HT-29 (cell line): ENCODE measurements around the gene PTGS2. TPM values are rescaled to one million over a fixed set of nuclear protein-coding genes. Genes with fewer than 3 reads are reported as not detected.
A peak's percentile ranks its signal among the peaks of the same experiment; 100 is the strongest.

Source experiments
- DNase-seq: peaks from one replicate; pipeline ENCODE4 v3.0.0-alpha.2; 2015; ENCODE audit warnings: low spot score
- total RNA-seq: library from RNA; depleted of rRNA; stranded (reverse); fragments of >200 nt; shearing (Covaris generic); gene quantifications from 2 replicates; pipeline ENCODE4 v1.2.3, GENCODE V29; 2014; rRNA removed

The PTGS2 gene
- total RNA-seq: 7.9 and 12.9 TPM in 2 replicates

DNA sequence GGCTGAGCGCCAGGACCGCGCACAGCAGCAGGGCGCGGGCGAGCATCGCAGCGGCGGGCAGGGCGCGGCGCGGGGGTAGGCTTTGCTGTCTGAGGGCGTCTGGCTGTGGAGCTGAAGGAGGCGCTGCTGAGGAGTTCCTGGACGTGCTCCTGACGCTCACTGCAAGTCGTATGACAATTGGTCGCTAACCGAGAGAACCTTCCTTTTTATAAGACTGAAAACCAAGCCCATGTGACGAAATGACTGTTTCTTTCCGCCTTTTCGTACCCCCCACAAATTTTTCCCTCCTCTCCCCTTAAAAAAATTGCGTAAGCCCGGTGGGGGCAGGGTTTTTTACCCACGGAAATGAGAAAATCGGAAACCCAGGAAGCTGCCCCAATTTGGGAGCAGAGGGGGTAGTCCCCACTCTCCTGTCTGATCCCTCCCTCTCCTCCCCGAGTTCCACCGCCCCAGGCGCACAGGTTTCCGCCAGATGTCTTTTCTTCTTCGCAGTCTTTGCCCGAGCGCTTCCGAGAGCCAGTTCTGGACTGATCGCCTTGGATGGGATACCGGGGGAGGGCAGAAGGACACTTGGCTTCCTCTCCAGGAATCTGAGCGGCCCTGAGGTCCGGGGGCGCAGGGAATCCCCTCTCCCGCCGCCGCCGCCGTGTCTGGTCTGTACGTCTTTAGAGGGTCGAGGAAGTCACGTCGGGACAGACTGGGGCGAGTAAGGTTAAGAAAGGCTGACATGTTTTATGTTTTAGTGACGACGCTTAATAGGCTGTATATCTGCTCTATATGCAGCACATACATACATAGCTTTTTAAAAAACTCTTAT is at the start of gene PTGS2:
TSS of gene PTGS2 (minus strand) at position 179 of the 817 bp plus-strand sequence. CDS start at position 46, 133 bp downstream.
- peak; percentile 93 for DNase-seq

DNA sequence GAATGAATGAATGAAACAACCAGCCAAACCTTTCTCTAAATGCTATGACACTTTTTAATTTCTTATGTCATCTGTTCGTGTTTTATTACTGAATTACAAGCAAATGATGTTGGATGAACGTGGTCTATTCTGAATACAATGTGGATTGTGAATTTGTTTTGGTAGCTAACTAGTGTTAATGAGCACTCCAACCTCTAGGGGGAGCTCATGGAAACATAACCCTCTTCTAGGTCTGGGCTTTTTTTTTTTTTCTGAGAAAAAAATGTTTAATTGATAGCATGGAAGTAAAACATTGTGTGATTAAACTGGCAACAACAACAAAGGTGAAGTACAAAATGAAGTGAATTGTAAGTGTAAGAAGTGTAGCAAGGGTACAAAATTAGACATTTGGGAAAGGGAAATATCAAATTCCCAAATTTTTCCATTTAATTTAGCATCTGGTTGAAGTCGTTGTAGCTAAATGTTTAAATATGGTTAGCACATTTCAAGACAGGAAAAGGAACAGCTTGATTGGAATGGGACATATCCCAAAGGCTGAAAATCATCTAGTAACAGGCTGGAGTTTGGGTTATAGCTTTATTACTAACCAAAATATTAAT is 42.6 kb upstream of the PTGS2 start:
- peak; percentile 63 for DNase-seq

DNA sequence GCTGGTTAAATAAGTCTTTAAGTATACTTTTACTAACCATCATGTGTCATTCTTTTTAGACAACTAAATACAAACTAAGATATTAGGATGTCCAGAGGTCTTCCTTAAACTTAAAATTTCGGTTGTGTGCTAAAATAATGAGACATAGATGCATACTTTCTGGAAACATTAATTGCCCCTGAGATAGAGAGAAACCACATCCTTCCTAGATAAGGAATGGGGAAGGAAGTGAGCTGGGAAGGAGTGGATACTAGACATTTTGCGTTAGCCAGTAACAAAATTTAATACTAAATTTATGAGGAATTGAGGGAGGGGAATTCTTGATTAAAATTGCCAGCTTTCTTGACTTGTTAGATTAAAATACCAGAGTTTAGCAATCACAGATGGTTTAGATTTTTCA is 37.1 kb upstream of the PTGS2 start:
- no peak for DNase-seq

DNA sequence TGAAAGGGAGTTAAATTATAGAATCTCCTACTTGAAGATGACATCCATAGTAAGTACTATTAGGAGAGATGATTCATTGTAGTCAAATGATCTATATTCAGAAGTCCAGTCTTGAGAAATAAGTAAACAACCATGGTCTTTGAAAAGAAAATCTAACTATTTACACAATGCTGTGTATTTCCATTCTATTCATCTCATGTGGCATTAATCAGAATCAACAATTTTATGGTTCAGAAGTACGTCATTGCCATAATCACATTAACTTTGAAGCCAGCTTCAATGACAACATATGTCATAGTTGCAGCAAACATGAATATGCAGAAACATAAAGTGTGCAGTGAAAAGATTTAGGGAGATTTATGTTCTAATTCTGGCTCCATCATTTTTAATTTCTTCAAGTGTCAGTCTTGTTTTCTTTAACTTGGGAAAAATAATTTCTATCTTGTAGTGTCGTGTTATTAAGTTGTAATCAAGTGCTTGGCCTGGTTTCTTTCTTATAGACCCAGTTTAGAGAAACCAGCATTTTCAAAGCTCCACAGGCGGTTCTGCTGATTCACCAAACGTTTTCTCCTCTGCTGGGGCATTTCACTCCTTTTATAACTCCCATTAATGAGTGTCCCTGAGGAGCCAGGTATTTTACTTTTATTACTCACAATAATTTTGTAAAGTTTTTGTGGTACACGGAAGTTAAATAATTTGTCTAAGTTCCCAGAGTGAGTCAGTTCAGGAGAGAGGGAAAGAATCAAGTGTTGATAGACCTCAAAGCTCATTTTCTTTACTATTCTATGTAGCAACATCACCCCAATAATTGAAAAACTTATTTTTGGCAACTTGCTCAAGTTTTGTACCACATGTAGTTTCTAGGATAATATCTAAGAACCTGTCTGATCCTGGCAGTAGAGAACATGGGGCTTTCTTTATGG is 35.9 kb upstream of the PTGS2 start:
- no peak for DNase-seq

DNA sequence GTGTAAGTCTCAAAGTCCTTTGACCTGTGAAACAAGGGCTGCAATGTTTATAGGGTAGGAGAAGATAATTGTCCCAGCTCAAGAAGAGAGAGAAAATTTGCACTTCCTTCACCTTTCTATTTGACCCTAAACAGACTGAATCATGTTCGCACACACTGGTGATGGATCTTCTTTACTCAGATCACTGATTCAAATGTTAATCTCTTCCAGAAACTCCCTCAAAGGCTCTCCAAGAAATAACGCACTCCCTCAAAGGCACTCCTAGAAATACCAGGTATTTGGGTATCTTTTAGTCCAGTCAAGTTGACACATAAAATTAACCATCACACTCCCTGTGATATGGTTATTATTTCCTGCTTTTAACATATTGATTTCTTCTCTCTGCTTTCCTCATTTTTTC is 30.5 kb upstream of the PTGS2 start:
- DNase-seq: no peak

DNA sequence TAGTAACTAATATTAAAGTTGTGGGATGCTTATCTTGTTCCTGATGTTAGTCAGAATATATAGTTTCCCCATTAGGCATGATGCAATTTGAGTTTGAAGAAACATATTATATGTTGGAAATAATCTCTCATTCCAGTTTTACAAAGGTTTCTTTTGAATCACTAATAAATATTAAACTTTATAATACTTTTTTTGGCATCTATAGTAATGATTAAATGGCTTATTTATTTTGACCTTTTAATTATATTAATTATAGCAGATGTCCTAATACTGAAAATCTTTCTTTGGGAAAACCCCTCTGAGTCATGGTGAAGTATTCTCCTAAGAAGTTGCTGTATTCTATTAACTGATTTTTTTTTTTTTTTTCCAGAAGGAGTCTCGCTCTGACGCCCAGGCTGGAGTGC is 28.5 kb upstream of the PTGS2 start:
- DNase-seq: no peak

DNA sequence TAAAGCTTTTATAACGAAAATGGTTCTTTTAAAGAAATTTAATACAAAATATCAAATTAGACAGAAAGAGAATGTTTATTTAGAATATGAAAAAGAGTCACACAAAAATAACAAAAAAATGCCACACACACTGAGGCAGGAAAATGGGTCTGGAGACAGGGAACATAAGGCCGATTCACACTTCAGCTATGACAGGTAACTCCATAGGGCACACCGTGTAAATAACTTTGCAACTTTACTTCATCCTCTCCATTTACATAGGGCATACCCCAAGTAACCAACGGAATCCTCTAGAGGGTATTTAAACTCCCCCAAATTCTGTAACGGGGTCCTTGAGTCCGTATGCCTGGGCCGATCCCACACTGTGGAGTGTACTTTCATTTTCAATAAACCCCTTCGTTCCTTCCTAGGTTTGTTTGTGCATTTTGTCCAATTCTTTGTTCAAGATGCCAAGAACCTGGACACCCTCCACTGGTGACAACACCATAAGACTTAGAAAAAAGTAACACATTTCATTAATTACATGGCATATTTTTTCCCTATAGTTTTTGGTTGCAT is 23.1 kb upstream of the PTGS2 start:
- DNase-seq: no peak

DNA sequence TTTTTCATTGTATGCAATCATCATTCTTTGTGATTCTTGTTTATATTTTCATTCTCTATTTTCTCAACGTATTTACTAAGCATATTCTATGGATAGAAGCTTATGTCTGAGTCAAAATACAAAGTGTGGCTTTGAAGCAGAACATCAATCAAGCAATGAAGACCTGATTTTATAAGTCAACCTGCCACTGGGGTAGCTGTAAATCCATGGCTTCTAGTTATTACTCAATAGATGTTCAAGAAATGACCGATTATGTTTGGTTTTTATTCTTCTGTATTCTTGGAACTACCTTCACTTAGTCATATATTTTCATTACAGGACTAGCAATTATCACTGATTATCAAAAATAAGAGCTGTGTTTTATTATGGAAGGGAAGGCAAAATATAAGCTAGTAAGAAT is 20.5 kb upstream of the PTGS2 start:
- DNase-seq: no peak

DNA sequence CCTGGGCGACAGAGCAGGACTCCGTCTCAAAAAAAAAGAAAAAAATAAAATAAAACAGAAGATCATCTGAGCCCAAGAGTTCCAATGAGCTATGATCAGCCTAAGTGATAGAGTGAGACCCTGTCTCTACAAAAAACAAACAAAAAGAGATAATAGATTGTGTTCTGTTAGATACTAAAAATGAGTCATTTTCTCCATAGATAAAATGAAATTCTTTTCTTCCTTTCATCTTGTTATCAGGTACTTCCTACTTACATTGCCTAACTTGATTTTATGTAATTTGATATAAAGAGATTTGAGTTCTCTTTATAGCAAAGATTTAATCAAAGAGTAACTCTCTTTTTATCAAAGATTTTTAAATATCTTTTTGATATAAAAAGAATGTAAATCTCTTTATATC is 19.3 kb upstream of the PTGS2 start:
- no peak for DNase-seq

DNA sequence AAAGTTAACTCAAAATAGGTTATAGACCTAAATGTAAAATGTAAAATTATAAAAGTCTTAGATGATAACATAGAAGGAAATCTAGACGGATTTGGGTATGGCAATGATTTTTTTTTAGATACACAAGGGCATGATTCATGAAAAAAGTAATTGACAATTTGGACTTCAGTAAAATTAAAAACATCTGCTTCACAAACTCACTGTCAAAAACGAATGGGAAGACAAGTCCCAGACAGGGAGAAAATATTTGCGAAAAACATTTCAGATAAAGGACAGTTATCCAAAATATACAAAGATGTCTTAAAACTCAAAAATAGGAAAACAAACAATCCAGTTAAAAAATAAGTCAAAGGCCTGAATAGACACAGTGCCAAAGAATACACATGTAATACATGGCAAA is 9.7 kb upstream of the PTGS2 start:
- DNase-seq: no peak

DNA sequence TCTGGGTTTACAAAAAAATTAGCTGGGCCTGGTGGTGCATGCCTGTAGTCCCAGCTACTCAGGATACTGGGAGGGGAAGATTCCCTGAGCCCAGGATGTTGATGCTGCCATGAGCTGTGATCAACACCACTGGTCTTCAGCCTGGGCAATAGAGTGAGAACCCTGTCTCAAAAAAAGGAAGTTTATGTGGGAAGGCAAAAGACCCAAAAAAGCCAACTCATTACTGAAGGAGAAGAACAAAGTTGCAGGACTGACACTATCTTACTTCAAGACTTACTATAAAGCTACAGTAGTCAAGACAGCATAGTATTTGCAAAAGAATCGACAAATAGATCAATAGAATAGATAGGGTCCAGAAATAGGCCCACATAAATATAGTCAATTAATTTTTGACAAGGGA is 9.2 kb upstream of the PTGS2 start:
- DNase-seq: no peak

DNA sequence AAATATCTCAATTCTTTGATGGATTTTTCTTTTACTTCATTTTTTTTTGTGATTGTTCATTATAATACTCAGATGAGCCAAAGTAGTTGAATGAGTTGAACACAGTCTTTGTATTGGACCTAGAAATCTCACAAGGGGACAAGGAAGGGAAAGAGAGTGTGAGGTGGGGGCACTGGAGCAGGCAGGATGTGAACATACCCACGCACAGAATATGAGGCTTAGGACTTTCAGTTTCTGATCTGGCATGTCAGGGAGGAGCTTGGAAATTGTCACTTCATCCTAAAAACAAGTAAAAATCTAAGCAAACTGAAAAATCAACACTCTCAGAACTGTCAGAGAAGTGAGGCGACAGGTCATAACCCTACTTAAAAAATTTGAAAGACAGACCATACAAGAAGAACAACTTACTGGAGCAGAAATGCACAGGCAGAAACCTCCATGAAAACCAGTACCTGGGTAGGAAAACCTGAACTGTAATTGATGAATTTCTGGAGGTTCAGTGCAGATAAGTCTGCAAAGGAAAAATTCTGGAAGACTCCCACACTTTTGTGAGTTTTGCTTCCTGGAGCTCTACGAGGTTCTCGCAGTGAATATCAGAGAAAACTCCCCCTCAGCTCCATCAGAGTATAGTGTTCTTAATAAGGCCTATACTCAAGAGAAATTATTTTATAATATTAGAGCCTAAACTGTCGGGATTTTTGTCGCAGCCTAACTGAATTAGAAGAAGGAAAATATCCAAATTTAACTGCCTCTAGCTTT is 3.6 kb upstream of the PTGS2 start:
- no peak for DNase-seq

DNA sequence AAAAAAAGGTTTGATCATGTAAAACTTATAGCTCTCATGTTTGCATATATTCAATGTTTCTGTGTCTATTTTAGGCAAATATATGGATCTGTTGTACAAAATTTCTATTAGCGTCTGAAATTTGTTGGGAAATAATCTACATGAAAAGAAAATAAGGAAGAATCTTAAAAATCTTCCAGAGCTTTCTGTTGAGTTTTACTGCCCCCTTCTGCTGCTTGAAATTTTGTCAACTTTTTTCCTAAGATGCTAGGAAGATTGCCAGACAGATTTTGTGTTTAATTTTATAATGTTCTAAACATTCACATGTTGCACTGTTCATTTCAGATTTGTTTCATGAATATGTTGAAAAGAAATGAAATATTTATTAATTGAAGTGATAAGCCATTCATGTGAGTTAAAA is 2.5 kb upstream of the PTGS2 start:
- no peak for DNase-seq

DNA sequence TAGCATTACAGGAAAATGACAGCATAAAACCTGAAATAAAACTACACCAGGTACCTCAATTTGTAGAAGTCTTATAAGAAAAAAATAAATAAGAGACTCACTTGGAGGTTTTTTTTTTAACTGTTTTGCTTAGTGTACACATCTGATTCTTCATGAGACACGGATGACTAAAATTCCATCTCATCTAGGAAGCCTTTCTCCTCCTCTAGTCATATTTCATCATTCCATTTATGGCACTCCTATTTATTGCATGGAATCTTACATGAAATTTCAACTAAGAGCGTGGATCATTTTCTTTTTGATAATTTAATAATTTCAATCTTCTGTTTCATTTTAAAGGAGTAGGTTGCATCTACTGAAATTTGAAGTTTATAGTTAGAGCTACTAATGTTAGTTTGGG is 1.6 kb upstream of the PTGS2 start:
- no peak for DNase-seq

DNA sequence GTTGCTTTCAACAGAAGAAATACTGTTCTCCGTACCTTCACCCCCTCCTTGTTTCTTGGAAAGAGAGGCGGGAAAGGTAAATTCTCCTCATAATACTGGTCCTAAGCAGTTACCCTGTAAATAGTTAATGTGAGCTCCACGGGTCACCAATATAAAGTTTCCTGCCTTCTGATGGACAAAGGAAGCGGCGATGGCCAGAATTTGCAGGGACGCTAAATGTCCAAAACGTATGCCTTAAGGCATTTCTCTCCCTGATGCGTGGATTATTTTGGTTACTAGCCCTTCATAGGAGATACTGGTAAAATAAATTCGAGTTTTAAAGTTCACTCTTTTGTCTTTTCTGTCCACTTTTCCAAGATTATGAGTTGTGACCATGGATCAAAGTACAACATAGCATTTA is 898 bp upstream of the PTGS2 start:
- DNase-seq: peak; percentile 50

DNA sequence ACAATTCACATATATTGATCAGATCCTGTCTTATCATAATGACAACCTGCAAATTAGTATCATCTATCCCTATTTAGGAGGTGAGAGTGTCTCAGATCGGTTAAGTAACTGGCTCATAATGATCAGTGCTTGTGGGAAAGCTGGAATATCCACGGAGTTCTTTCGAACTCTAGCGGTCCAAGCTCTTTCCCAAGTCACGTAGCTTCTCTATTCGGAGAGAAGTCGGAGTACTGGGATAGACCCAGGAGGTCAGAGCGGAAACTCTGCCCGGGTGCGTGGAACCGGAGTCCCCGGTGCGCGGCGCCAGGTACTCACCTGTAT is 339 bp downstream of the PTGS2 start:
- no peak for DNase-seq

DNA sequence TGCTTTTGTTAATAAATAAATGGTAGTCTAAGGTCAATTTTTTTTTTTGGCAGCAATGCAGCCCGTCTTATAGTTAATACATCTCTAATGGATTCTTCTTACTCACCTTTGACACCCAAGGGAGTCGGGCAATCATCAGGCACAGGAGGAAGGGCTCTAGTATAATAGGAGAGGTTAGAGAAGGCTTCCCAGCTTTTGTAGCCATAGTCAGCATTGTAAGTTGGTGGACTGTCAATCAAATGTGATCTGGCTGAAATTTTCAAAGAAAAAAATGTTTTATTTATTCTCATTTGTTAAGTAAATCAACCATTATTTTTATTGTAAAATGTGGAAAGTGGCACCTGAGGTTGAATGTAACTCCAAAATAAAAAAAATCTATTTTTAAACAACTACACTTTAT is 2.1 kb downstream of the PTGS2 start:
- no peak for DNase-seq

DNA sequence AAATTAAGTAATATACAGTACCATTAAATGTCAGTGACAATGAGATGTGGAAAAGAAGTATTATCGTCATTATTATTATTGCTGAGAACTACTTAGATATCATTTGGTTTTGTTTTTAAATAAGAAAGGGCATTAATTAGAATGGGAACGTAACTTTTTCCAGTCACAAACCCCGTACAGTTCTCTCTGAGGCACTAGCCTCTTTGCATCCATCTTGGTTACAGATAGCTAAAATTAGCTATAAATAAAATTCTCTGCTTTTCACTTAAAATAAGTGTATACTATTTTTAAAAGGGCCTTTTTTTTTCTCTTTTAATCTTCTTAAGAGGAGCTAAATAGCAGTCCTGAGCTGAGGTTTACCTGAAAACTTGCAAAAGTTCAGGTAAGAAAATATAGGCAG is 7.6 kb downstream of the PTGS2 start:
- DNase-seq: no peak

DNA sequence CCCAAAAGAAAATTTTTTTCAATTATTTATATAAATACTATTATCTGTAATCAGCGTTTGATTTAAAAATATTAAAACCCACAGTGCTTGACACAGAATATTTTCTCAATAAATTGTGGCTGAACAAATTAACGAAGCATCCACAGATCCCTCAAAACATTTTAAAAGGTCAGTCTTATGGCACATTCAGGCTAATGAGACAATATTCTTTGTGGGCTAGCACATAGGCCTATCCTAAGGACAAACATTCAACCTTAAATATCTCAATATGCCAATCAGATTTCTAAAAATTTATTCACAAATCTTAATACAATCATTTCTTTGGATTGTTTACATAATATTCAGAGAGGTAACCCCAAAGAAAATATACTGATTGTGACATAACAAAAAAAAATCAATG is 8.1 kb downstream of the PTGS2 start:
- no peak for DNase-seq

DNA sequence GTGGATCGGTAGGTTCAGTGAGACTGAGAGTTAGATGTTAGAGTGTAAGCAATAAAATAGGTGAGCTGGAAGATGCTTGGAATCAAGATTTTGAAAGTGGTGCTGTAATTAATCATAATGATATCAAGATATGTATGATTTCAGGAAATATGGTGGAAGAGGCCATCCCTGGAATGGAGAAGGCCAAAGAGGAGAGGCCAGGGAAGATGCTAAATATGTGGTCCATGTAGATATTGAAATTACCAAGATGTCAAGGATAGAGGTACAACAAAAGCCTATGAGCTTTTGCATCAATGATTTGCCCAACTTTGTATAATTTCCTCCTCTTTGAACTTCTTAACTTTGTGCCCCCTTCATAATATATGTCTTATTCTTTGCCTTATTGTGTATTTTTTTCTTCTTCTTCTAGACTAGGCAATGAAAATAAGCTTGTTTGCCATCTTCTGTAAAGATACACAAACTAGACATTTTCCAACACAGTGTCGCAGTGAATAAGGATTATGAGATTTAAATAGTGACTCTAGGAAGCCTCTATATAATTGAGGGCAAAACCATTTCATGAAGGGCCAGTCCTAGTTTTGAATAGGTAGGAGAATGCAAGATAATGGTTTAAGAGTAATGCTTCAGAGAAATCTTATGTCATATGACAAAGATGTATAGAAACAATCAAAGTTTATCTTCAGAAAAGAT is 8.9 kb downstream of the PTGS2 start:
- DNase-seq: no peak
